GM12892 (cell line): ENCODE data around the gene EPS8.

Source experiments
- POLR2A ChIP-seq: IDR thresholded peaks from 2 replicates; pipeline ENCODE4 v1.6.1; 2011; ENCODE audit warnings: low read depth, low read length, control low read depth
- POLR2AphosphoS5 ChIP-seq: IDR thresholded peaks from 2 replicates; pipeline ENCODE4 v1.6.1; 2011; ENCODE audit warnings: low read depth, low read length, control low read depth

DNA sequence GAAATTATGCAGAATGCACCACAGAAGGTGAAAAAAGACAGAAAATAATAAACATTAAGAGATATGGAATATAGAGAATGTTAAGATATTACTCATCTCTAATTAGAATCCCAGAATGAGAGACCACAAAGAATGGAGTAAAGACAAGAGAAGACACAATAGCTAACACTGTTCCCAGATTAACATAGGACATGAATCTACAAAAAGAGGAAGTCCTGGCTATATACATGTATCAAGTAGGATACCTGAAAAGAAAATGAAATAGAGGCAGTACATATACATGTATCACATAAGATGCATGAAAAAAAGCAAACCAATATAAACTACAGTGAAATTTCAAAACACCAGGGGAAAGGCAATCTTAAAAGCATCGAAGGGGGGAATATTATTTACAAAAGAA, 5.6 kb upstream of the EPS8 start:
- TF ChIP-seq POLR2A (no peak), POLR2AphosphoS5 (no peak)
